Activated CD4-positive, CD25-positive, alpha-beta regulatory T cell (primary cell): ENCODE results near the gene ALDH4A1.

Experiments used
- DNase-seq, 4 experiments: peaks; one replicate each; lab custom pipeline; 2025; lab: John Stamatoyannopoulos, UW

ALDH4A1 gene

DNA sequence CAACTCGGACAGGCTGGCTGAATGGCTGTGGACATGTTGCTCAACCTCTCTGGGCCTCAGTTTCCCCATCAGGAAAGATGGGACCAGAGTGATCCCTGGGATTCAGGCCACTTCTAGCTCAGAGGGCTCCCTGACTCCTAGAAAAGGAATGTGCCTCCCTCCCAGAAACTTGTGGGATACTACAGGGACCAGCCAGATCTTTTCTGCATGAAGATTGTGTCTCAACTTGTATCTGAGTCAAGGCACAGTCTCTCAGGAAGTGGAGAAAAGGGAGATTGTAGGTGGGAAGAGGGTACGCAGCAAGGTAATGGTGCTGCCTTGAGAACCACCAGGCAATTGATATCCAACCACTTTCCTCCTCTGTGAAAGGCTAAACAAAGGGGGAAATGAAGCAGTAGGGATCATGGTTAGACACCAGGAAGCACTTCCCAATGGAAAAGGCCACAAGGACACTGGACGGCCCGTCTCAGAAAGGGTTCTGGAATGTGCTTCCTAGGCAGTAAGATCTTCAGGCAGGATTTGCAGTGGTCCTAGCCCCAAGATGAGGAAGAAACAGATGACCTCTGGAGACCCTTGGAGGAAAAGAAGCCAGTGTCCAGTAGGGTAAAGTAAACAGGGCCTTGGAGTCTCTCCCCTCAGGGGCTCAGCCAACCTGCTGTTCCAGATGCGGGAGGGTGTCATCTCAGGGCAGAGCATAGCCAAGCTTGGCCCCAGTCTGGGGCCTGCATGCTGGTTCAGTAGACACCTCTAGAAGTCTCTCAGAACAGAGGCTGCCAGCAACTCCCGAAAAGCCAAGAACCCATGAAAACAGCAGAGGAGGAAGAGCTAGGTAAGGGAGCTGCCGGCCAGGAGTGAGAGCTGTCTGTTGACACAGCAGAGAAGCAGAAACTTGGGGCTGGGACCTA lies 37.3 kb upstream of the ALDH4A1 start:
- no peak for DNase-seq

DNA sequence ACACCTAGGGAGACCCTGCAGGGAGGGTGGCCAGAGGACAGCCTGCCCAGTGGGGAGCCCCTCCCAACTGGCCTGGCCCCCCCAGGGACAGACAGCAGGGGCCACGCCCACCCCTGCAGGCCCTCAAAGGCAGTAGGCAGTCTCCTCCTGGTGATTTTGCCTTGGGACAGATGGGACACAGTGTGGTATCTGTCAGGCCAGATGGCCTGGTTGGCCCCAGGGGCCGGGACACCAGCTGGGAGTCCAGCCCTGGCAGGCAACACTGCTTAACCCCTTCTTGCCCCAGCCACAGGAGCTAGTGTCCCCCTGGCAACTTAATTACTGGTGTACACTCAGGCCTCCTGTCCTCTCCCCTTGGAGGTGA lies 36.3 kb upstream of the ALDH4A1 start:
- DNase-seq: no peak

- no peak for DNase-seq
Measured at GRCh38 chr1:18938008-18938706, 35.8 kb upstream of the ALDH4A1 start.

DNA sequence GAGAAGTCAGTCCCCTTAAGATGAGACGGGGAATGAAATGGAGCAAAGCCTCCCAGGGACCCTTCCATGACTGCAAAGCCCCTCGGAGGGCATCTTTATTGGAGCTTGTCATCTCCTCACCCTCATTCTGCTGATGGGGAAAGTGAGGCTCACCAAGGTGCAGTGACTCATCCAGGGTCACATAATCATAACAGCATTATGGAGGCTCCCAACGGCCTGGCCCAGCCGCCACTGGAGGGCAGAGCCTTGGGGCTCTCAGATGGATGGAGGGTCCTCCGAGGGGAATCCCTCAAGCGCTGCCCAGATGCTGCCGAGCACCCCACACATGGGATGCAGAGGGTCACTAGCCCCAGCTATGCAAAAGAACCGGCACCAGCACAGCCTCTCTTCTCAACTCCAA lies 35.2 kb upstream of the ALDH4A1 start:
- DNase-seq: no peak

GRCh38 chr1:18936814-18937481 lies 34.6 kb upstream of the ALDH4A1 start:
- no peak for DNase-seq

GRCh38 chr1:18936471-18936813 lies 34.1 kb upstream of the ALDH4A1 start:
- no peak for DNase-seq

DNA sequence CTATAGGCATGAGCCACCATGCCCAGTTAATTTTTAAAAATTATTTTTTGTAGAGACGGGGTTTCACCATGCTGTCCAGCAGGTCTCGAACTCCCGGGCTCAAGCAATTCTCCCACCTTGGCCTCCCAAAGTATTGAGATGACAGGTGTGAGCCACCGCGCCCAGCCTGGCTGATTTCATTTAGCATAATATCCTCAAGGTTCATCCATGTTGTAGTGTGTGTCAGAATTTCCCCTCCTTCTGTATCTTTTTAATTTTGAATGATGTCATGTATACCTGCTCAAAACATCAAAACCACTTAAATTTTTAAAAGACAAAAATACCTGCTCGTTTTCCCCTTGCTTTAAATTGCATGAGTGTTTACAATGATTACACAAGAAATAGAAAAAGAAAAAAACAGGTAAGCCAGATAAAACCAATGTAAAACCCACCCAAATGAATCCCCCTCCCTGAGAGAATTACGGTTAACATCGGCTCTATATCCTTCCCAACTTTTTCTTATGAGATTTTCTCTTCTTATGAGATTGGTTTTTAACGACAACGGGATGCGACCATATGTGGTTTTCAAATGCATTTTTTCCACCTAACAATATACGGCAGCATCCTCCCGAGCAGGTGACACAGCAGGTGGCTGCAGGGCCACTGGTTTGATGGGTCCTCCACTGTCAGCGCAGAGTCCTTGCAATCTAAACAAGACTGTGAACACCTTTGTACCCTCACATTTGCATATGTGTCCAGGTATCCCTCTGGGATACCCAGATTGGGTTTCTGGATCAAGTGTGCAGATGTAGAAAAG lies 32.0 kb upstream of the ALDH4A1 start:
- no peak for DNase-seq

DNA sequence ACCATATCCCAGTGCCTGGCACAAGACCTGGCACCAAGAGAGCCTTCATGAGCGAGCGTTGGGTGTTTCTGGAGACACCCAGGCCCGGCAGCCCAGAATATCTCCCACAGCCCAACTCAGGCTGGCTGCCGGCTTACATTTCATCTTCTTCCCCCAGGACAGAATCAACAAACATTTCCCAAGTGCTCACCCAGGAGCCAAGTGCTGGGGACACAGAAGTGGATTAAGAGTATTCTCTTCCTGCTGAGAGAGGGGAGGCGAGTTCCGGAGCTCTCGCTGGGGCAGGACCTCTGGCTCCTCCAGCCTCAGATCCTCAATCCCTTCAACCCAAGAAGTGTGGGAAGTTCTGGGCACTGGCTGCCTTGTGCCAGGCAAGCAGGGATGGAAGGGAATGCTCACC lies 30.5 kb upstream of the ALDH4A1 start:
- DNase-seq: no peak

GRCh38 chr1:18932387-18932786 lies 30.0 kb upstream of the ALDH4A1 start:
- DNase-seq: no peak

DNA sequence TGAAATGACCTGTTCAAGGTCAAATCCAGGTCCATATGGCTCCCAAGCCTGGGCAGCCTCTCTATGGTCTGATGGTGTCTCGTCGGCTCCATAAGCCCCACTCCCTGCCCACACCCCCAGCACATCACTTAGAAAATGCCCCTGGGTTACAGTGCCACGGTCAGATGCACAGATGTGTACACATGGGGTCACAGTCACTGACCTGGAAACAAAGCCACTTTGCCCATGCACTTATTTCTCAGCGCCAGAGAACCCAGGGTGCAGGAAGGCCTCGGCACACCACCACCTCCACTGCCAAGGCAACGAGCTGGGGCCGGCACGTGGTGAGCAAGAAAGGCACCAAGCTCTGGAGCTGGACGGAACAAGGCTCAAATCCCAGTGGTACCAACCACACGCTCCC lies 29.4 kb upstream of the ALDH4A1 start:
- DNase-seq: no peak

- DNase-seq: no peak
Measured at GRCh38 chr1:18929686-18930085, 27.3 kb upstream of the ALDH4A1 start.

DNA sequence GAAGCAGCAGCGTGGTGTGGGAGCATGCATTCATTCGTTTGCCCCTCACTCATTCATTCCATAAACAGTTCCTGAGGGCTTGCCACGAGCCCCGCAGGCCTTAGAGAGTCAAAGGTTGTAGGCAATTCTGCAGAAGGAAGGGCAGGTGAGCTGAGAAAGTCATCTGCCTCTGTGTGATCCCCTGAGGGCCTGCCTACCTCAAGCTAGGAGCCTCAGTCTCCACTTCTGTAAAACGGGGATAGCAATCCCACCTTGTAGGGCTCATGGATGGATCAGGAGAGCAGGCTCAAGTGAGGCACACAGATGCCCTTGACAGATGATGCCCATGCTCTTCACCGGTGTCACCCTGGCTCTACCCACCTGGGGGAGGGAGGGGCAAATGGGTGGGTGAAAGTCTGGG lies 26.6 kb upstream of the ALDH4A1 start:
- DNase-seq: no peak

DNA sequence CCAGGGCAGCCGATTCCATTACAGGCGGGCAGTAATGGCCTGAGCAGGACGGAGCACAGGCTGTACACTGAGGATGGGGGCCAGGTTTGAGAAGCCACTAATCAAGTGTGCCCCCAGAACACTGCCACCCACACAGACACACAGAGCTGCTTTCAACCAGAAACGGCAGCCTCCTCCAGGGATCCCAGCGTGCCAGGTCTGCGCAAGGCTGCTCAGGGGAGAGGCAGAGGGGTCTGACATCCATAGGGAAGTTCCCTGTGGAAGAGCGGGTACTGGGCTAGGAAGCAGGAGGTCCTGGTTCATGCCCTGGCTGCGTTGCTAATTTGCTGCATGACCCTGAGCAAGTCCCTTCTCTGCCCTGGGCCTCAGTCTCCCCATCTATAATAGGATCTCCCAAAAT lies 26.1 kb upstream of the ALDH4A1 start:
- no peak for DNase-seq

- DNase-seq: no peak
Measured at GRCh38 chr1:18927654-18928272, 25.4 kb upstream of the ALDH4A1 start.

DNA sequence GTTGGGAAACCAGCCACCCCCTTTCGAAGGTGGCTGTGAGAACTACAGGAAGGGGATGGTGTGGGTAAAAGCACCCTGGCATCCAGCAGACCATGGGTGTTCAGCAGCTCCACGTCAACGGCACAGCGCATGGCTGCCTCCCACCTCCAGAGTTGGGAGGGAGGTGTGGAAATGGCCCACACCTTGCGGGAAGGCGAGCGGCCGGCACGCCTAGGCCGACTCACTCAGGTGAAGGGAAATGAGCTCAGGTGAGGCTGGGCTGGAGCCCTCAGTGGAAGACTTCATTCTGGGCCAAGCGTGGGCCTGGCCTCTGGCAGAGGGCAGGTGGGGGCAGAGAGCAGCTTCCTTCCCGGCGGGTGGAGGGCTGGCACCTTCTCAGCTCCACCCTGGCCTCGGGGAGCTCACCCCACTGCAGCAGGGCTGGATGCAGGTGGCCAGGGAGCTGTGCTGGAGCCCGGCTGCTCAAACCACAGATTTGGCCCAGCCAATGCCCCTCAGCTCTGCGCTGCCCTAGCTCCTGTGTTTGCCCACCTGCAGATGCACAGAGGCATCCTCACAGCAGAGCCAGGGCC lies 24.8 kb upstream of the ALDH4A1 start:
- DNase-seq: no peak

GRCh38 chr1:18926315-18927081 lies 24.1 kb upstream of the ALDH4A1 start:
- peak; percentile 63 to 71 (median 66) for DNase-seq

DNA sequence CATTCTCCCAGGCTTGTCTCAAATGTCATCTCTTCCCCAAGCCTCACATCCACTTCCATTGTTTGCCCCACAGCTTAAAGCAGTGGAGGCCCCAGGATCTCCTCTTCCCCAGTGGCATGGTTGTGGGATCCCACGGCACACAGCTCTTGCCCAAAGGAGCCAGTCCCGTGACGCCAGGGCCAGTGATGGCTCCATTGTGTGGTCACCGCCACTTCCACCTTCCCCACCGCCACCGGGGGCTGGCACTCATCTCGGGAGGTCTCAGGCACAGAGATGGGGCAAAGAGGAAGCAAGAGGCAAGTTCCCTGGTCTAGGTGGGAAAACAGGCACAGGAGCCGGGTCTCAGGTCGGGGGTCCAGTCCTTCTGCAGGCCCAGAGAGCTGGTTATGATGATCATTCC lies 22.9 kb upstream of the ALDH4A1 start:
- DNase-seq: no peak

GRCh38 chr1:18924221-18924691 lies 21.9 kb upstream of the ALDH4A1 start:
- DNase-seq: no peak

DNA sequence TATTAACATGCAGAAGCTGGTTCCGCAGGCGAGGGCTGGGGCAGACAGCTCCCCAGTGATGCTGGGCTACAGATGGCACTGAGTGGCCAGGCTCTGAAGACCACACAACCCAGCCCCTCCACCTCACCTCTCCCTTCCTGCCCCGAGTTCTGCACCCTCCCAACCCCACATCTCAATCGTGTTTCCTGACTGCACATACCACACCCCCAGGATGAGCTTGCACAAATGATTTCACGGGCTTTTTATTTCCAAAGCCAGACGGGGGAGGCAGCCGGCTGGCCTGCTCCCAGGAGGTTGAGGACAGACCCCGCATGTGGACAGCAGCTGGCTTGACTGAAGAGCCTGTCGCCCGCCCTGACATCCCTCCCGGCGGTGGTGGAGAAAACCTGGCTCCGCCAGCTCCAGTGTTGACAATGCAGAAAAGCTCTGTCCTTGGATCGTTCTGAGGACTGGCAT lies 21.4 kb upstream of the ALDH4A1 start:
- no peak for DNase-seq
